Endothelial cell of hepatic sinusoid (primary cell): ENCODE results near the gene CROCC2.

Experiments
- in situ Hi-C: cut with HindIII; loops from 2 replicates; pipeline ENCODE4 v1.10.0; 2017; ENCODE audit warnings: low sequenced_read_pairs

Gene CROCC2

GRCh38 chr2:240919161-240919781 is 13.1 kb downstream of the CROCC2 start:
- in situ Hi-C loops: no loop called here

DNA sequence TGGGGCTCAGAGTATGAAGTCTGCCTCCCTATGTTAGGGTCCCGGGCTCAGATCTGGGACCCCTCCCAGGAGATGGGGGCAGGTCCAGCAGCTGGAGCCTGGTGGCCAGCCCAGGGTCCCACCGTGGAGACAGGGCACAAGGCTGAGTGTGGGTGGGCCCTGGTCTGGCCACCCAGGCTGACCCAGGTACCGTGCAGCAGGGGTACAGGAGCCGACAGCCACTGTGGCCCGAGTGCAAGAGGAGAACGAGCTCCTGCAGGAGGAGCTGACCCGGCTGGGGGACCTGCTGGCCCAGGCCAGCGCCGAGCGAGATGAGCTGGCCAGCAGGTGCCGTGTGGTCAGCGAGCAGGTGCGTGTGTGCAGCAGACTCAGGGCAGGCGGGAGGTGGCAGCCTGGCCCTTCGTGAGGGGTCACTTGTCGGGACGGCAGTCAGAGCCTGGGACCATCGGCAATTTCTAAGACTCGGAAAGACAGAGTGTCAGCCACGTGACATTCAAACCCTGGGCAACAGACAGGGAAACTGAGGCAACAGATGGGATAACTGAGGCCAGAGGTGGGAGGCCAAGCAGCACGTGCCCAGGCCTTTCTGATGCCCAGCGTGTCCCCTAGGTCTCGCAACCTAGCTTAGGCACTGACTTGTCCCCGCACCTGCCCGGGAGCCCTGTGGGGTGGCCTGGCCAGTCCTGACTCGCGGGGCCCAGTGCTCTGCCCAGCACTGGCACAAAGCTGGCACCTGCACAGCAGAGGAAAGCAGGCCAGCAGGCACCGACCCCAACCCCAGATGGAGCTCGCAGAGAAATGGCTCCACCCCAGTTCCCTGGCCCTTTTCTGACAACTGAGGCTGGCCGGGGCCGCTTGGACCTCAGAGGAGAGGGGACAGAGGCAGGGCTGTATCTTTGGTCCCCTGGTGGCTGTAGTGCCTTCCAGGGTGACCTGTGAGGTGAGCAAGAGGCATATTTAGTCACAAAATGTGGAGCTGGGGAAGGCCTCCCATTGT is 13.9 kb downstream of the CROCC2 start:
- in situ Hi-C loops: no loop called here

DNA sequence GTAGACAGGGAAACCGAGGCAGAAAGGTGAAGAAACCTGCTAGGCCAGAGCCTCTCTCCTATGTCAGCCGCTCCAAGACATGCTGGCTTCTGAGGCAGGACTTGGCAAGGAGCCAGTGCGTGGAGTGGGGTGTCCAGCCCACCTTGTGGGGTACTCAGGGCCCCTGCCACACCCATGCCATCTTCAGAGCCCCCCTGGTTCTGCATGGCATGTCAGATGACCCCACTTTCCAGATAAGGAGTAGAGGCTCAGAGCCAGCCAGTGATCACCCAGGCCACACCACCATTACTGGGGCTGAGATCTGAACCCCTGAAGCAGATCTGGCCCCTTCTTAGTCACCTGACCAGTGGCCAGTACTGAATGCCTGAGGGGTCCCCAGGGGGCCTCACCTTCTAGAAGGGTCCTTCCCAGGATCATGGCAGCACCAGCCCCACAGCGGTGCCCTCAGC is 14.7 kb downstream of the CROCC2 start:
- in situ Hi-C loops: no loop called here

DNA sequence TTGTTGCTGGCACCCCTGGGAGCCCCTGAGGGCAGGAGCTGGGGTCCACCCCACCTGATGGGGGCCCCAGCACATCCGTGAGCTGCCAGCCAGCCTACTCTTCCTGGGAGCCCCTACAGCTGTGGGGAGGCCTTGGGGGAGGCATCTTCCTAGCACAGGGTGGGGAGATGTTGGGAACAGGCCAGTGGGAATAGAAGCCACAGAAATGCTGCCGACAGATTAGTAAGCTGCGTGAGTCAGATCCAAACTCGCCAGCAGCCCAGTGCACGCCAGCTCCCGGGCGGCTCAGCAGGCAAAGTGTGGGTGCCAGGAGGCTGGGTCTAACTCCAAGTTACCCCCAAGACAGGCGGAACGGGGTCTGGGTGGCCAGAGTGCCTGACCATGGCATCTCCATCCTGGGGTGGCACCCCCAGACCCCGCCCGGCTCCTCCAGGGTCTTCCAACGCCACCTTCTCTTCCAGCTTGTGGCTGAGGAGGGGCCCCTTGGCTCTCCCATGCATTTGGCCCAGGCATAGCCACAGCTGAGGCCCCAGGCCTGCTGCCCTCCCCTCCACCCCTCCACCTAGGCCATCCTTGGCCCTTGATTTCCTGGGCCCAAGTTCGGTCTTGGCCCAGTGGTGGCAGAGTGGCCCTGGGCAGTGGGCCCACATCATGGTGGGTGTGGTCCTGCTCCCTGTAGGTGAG is 15.3 kb downstream of the CROCC2 start:
- in situ Hi-C loops: no loop called here

DNA sequence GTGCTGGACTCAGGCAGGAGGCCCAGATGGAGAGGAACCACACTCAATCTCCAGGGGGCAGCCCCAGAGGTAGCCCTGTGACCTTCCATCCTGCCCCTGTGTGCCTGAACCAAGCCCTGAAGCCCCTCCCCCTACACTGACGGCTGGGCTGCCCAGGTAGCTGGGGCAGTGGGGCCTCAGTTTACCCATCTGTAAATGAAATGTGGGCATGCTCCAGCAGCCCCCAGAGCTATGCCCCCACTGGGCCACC is 15.8 kb downstream of the CROCC2 start:
- in situ Hi-C loops: no loop called here

- in situ Hi-C loops: no loop called here
These were observed 16.3 kb downstream of the CROCC2 start for GRCh38 chr2:240922245-240922981.

DNA sequence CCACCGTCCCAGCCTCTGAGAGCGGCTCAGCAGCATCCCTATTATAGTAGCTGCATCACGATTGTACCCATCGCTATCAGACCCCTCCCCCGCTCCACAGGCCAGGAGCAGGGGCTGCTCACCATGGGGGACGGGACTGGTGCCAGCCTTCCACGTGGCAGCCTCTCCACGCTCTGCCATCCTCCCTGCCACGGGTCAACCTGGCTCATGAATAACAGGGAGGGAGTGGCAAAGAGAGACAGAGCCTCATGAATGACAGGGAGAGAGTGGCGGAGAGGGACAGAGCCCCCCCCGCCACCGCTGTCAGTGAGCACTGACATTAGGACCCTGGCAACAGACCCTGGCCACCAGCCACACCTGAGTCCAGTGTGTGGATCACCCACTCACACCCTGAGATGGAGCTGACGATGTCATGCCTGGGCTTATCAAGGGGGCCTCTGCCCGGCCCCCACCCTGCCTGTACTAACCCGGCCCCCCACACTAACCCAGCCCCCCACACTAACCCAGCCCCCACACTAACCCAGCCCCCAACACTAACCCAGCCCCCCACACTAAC is 16.9 kb downstream of the CROCC2 start:
- in situ Hi-C loops: no loop called here

DNA sequence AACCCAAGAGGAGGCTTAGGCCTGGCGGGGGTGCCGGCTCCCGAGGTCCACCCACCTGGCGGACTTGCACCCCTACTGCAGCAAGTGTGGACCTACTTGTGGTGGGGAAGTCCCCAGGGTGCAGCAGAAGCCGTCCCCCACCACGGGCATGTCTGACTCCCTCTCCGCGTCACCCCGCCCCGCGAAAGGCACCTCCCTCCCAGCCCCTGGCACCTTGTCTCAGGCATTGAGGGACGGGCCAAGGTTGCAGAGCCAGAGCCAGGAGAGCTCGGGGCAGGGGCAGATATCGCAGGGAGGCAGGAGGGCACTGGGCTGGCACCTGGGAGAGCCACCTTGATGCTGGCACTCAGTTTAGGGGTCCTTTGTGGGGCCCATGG is 19.0 kb downstream of the CROCC2 start:
- in situ Hi-C loops: no loop called here

DNA sequence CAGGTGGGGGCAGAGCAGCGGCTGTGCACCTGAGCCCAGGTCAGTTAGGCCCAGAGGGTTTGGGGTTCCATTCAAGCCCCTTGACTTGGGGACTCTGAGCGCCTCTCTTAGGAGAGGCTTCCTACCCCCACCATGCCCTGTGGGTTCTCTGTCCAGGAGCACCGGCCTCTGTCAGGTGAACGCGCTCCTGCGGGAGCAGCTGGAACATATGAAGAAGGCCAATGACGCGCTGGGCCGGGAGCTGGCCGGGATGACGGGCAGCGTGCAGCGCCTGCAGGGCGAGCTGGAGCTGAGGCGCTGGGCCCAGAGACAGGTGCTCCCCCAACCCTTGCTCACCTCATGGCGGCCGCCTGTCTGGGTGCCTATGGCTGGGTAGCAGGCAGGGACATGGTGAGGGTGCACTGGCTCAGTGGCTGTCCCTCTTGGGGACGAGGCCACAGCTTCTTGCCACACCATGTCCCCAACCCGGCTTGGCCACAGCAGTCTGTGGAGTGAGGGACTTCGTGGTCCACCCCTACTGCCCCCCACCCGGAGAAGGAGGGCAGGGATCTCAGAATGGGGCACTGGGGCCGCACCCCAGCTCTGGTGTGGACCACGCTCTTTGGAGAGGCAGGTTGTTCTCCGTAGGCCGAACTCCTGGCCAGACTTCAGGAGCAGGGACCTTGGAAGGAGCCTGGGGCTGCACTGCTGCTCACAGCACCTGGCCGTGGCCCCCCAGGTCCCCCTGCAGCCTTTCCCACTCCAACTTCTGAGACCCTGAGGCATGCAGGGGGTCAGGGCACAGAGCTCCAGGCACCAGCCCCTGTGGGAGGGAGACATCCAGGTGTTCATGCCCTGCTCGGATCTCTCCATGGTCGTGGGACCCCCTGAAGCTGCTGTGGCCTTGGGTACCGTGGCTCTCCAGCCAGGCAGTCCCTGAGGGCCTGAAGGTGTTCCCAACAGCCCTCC is 19.7 kb downstream of the CROCC2 start:
- in situ Hi-C loops: no loop called here

DNA sequence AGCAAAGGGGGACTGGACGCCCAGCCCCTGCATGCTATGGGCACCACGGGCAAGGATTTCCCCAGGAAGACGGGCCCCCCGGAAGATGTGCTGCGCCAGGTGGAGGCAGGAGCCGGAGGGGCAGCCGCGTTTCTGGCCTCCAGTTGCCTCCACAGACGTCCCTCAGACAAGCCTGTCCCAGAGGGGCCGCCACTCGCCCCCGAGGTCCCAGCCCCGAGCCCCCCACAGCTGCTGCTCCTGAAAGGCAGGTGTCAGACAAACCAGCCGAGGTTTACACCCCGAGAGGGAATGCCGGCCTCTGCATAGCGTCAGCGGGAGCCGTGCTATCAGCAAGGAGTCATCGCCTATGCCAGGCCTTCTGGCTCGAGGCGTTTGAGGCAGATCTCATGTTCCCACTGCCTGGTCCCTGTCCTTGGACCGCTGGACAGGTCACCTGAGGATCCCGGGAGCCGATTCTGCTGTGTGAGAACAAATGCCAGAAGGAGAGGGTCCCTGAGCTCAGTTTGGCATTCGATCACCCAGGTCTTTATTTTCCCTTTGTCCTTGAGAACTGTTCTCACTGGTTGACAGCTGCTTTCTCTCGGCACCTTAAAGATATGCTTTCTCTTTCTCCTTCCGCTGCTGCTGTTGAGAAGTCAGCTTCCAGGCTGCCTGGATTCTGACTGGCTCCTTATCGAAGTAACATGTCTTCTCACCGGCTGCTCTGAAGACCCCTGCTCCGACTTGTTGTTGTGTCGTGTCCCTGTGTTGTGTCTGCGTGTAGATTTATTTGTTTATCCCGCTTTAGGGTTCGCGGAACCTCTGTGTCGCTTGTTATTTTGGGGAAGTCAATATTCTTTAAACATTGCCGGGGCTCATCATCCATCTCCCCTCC is 20.6 kb downstream of the CROCC2 start:
- in situ Hi-C loops: no loop called here

GRCh38 chr2:240927390-240927781 is 21.2 kb downstream of the CROCC2 start:
- in situ Hi-C loops: no loop called here

DNA sequence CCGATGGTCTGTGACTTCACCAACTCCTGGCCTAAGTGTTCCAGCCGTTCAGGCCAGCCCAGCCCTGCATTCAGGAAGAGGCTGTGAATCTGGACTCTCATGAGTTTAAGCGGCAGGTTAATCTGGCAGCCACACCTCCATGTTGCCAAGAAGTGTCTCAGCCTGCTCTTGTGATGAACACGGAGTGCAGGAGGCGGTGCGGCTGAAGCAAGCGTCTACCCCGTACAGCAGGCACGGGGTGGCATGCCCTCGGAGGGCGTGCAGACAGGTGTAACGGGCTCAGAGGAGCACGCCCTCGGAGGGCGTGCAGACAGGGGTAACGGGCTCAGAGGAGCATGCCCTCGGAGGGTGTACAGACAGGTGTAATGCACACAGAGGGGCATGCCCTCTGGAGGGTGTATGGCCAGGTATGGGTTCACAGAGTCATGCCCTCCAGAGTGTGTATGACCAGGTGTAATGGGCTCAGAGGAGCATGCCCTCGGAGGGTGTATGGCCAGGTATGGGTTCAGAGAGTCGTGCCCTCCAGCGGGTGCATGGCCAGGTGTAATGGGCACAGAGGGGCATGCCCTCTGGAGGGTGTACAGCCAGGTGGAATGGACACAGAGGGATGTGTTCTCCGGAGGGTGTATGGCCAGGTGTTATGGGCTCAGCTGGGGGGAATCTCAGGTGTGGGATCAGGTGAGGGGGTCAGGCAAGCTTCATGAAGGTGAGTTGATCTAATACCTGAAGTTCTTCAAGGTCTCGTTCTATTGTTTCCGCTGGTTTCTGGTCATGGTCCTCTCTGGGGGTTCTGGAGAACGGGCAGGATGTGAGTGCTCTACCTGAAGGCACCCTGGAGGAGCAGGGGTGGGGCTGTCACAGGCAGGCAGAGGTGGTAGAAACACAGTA is 22.6 kb downstream of the CROCC2 start:
- in situ Hi-C loops: no loop called here

GRCh38 chr2:240929364-240930095 is 23.4 kb downstream of the CROCC2 start:
- in situ Hi-C loops: loop anchor here (5.0 kb wide), 2 partner anchors 82 to 113 kb away; no protein-coding TSS in a partner anchor

DNA sequence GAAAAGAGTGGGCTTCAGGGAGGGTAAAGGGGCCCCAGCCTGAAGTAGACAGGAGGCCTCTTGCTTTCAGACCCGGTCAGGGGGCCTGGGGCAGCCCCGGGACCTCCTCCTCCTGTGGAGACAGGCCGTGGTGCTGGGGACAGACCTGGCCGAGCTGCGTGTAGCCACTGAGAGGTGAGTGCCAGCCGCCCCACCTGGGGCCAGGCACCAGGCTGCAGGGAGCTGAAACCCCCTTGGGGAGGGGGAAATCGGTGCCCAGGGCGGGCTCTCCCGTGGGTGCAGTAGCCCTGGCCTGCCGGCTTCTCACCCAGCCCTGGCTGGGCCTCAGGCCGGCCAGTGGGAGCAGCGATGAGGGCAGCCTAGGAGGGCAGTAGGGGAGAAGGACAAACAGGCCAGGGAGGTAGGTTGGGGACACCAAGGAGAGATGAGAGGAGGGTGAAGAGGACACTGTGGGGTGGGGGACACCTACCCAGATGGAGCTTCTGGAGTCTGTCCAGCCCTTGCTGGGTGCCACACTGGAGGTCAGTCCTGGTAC is 24.0 kb downstream of the CROCC2 start:
- in situ Hi-C loops: loop anchor here (5.0 kb wide), 2 partner anchors 83 to 112 kb away; no protein-coding TSS in a partner anchor

GRCh38 chr2:240930631-240931318 is 24.6 kb downstream of the CROCC2 start:
- in situ Hi-C loops: loop anchor here (5.0 kb wide), 2 partner anchors 83 to 112 kb away; no protein-coding TSS in a partner anchor
